PC-9 (cell line): ENCODE measurements around the gene PHC2. TPM values are rescaled to one million over a fixed set of nuclear protein-coding genes. Genes with fewer than 3 reads are reported as not detected.

Source experiments
- BruUV-seq: library from RNA; stranded (reverse); fragments of 400-500 nt; replicated peaks from 2 replicates; lab custom pipeline; 2021; lab: Mats Ljungman, UMichigan
- CTCF ChIA-PET: fragments of 300-600 bp; sonication (Branson Sonifier 250); formaldehyde crosslinking; loops from one replicate; lab custom pipeline; 2022; ENCODE audit warnings: antibody characterized with exemption; lab: Charles Lee
- POLR2A ChIA-PET: fragments of 300-600 bp; sonication (Branson Sonifier 250); formaldehyde crosslinking; loops from one replicate; lab custom pipeline; 2022; ENCODE audit warnings: antibody characterized with exemption; ENCODE audit not compliant: unreplicated experiment; lab: Charles Lee
- DNase-seq, 2 experiments: peaks; one replicate each; pipeline versions ENCODE4 v3.0.0 to v3.0.0-alpha.2; 2015 to 2022; ENCODE audit warnings: mixed read lengths in 1 of 2
- H2AFZ ChIP-seq: fragments of 200-600 bp; sonication (generic); 2 replicates; pipeline ENCODE4 v1.8.1; 2017; ENCODE audit warnings: antibody characterized with exemption
- H3F3A ChIP-seq: fragments of 200-600 bp; sonication (generic); 2 replicates; pipeline ENCODE4 v1.8.1; 2017; ENCODE audit warnings: antibody characterized with exemption, mild to moderate bottlenecking, low read depth; ENCODE audit not compliant: insufficient read depth
- H3K27ac ChIP-seq: fragments of 200-600 bp; sonication (generic); 2 replicates; pipeline ENCODE4 v1.6.1; 2016; ENCODE audit warnings: mixed run types
- H3K27me3 ChIP-seq: fragments of 200-600 bp; sonication (generic); 2 replicates; pipeline ENCODE4 v1.6.1; 2016; ENCODE audit warnings: low read depth, mixed run types; ENCODE audit not compliant: insufficient read depth
- H3K36me3 ChIP-seq: fragments of 200-600 bp; sonication (generic); 2 replicates; pipeline ENCODE4 v1.6.1; 2016; ENCODE audit warnings: low read depth, mixed run types
- H3K4me1 ChIP-seq: fragments of 200-600 bp; sonication (generic); replicated peaks from 2 replicates; pipeline ENCODE4 v1.6.1; 2016; ENCODE audit warnings: mixed run types; ENCODE audit not compliant: insufficient read depth
- H3K4me2 ChIP-seq: fragments of 200-600 bp; sonication (generic); 2 replicates; pipeline ENCODE4 v1.6.1; 2017; ENCODE audit warnings: mixed run types
- H3K4me3 ChIP-seq: fragments of 200-600 bp; sonication (generic); 2 replicates; pipeline ENCODE4 v1.6.1; 2016; ENCODE audit warnings: mixed run types
- H3K79me2 ChIP-seq: fragments of 200-600 bp; sonication (generic); 2 replicates; pipeline ENCODE4 v1.6.1; 2017; ENCODE audit warnings: low read depth, mixed run types
- H3K9me2 ChIP-seq: fragments of 200-600 bp; sonication (generic); 2 replicates; pipeline ENCODE4 v1.8.1; 2017; ENCODE audit warnings: mild to moderate bottlenecking; ENCODE audit not compliant: insufficient read depth
- H3K9me3 ChIP-seq: fragments of 200-600 bp; sonication (generic); 2 replicates; pipeline ENCODE4 v1.8.1; 2016; ENCODE audit warnings: low read depth; ENCODE audit not compliant: insufficient read depth
- H4K20me1 ChIP-seq: fragments of 200-600 bp; sonication (generic); 2 replicates; pipeline ENCODE4 v1.8.1; 2017; ENCODE audit not compliant: insufficient read depth
- EZH2 ChIP-seq: fragments of 200-600 bp; sonication (generic); IDR thresholded peaks from 2 replicates; pipeline ENCODE4 v1.8.0; 2017; ENCODE audit warnings: antibody characterized with exemption, low read depth
- intact Hi-C: fragments of 100-400 bp; cut with micrococcal nuclease; formaldehyde crosslinking; loops from one replicate; pipeline ENCODE4 v1.10.0; 2022; ENCODE audit not compliant: unreplicated experiment
- total RNA-seq: library from RNA; stranded (reverse); gene quantifications from 2 replicates; pipeline ENCODE4 v1.2.3, GENCODE V29; 2021
- TF ChIP-seq, protein P1 (sequence below): fragments of 200-600 bp; sonication (generic); conservative IDR thresholded peaks from 2 replicates; pipeline ENCODE4 v1.6.1; 2017; ENCODE audit warnings: mixed run types, antibody characterized with exemption, mild to moderate bottlenecking, moderate library complexity

The PHC2 gene
- total RNA-seq, 1 experiment from 2014 or later, result 48.1 TPM

GRCh38 chr1:33286451-33287185, 144.3 kb downstream of the PHC2 start:
- CTCF ChIA-PET, result no interaction called here
- Histone ChIP-seq H3K27ac (no peak overlapping the region), H3K79me2 (no peaks in the 10 kb centered on the region), H3K9me3 (no peaks in the 10 kb centered on the region), H2AFZ (no peak overlapping the region), H4K20me1 (no peaks in the 10 kb centered on the region), H3K4me1 (no peaks in the 10 kb centered on the region), H3F3A (no peaks in the 10 kb centered on the region), H3K4me3 (no peak overlapping the region), H3K27me3 (no peaks in the 10 kb centered on the region), H3K36me3 (peaks cover 10% of the 10 kb centered on the region), H3K9me2 (no peaks in the 10 kb centered on the region), H3K4me2 (no peak overlapping the region)
- TF ChIP-seq, protein P1, sequence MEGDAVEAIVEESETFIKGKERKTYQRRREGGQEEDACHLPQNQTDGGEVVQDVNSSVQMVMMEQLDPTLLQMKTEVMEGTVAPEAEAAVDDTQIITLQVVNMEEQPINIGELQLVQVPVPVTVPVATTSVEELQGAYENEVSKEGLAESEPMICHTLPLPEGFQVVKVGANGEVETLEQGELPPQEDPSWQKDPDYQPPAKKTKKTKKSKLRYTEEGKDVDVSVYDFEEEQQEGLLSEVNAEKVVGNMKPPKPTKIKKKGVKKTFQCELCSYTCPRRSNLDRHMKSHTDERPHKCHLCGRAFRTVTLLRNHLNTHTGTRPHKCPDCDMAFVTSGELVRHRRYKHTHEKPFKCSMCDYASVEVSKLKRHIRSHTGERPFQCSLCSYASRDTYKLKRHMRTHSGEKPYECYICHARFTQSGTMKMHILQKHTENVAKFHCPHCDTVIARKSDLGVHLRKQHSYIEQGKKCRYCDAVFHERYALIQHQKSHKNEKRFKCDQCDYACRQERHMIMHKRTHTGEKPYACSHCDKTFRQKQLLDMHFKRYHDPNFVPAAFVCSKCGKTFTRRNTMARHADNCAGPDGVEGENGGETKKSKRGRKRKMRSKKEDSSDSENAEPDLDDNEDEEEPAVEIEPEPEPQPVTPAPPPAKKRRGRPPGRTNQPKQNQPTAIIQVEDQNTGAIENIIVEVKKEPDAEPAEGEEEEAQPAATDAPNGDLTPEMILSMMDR, result no peak
- no peak for TF ChIP-seq EZH2
- POLR2A ChIA-PET, result no interaction called here
- intact Hi-C loops, result no loop called here
- BruUV-seq, result no TSS peak
- DNase-seq, result no peak

GRCh38 chr1:33284049-33284448, 146.8 kb downstream of the PHC2 start:
- no peaks in the 10 kb centered on the region for H4K20me1 ChIP-seq
- peaks cover 10% of the 10 kb centered on the region for H3K36me3 ChIP-seq
- H3F3A ChIP-seq, result no peaks in the 10 kb centered on the region; the same call in 1 of the 2 replicates
- intact Hi-C loops, result no loop called here
- ChIA-PET CTCF (no interaction called here), POLR2A (interaction anchor here (0.7 kb wide), 1 partner anchor 15 kb away, joined by 3 read pairs; no protein-coding TSS in a partner anchor)
- no peaks in the 10 kb centered on the region for H3K4me1 ChIP-seq
- no peak overlapping the region for H3K4me3 ChIP-seq
- BruUV-seq, result no TSS peak
- H3K27me3 ChIP-seq, result no peaks in the 10 kb centered on the region
- TF ChIP-seq EZH2, result no peak
- TF ChIP-seq, protein P1, result no peak
- no peak overlapping the region for H3K4me2 ChIP-seq
- no peak overlapping the region for H2AFZ ChIP-seq
- no peaks in the 10 kb centered on the region for H3K79me2 ChIP-seq
- no peaks in the 10 kb centered on the region for H3K9me2 ChIP-seq
- no peak for DNase-seq
- H3K9me3 ChIP-seq, result no peaks in the 10 kb centered on the region
- no peak overlapping the region for H3K27ac ChIP-seq

DNA sequence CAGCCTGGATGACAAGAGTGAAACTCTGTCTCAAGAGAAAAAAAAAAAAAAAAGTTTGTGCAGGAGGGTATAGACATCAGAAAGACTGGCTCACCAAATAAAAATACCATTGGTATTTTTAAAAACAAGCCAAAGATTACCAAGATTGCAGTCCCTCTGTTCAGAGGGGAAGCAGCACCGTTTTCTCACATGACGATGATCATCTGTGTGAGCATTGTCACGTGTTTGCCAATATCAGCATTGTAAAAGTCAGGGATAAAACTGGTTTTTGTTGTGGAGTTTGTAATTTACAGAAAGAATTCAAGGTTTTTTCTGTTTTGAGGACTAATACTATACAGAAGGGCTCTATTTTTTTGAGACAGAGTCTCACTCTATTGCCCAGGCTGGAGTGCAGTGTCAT, 148.1 kb downstream of the PHC2 start:
- Histone ChIP-seq H3K4me2 (no peak overlapping the region), H3K9me3 (no peaks in the 10 kb centered on the region), H3K4me1 (no peaks in the 10 kb centered on the region), H3F3A (no peaks in the 10 kb centered on the region; the same call in 1 of the 2 replicates), H2AFZ (no peak overlapping the region), H3K27ac (no peak overlapping the region), H4K20me1 (no peaks in the 10 kb centered on the region), H3K27me3 (no peaks in the 10 kb centered on the region), H3K36me3 (peaks cover 10% of the 10 kb centered on the region), H3K79me2 (no peaks in the 10 kb centered on the region), H3K4me3 (no peak overlapping the region), H3K9me2 (no peaks in the 10 kb centered on the region)
- CTCF ChIA-PET, result no interaction called here
- POLR2A ChIA-PET, result no interaction called here
- no peak for TF ChIP-seq EZH2
- TF ChIP-seq, protein P1, result no peak
- intact Hi-C loops, result no loop called here
- DNase-seq, result no peak
- no TSS peak for BruUV-seq
